WTC11 (cell line): Measurements from ENCODE around the gene USP44. TPM values are rescaled to one million over a fixed set of nuclear protein-coding genes. Genes with fewer than 3 reads are reported as not detected.
A peak's percentile ranks its signal among the peaks of the same experiment; 100 is the strongest.

ENCODE experiments used
- ATAC-seq: fragments of 200-7000 bp; cut with Tn5 transposase; 2 replicates; pipeline ENCODE4 v1.10.0; 2021; ENCODE audit warnings: mild to moderate bottlenecking, moderate library complexity
- CTCF ChIA-PET: fragments of 300-600 bp; sonication (Branson Sonifier 250); formaldehyde crosslinking; loops from one replicate; lab custom pipeline; 2021; ENCODE audit warnings: antibody characterized with exemption; lab: Charles Lee
- POLR2A ChIA-PET: fragments of 350-600 bp; sonication (Branson Sonifier 250); formaldehyde crosslinking; loops from one replicate; lab custom pipeline; 2021; ENCODE audit warnings: antibody characterized with exemption; lab: Charles Lee
- DNase-seq: peaks from one replicate; pipeline ENCODE4 v3.0.0; 2021; ENCODE audit warnings: low spot score
- H3K27ac Mint-ChIP-seq: 2 replicates; pipeline ENCODE4 v1.8.0; 2021; ENCODE audit warnings: mixed read lengths
- H3K27me3 Mint-ChIP-seq: 2 replicates; pipeline ENCODE4 v1.8.0; 2021; ENCODE audit warnings: low read depth, mild to moderate bottlenecking, moderate library complexity, mixed read lengths
- H3K36me3 Mint-ChIP-seq: 2 replicates; pipeline ENCODE4 v1.8.0; 2021; ENCODE audit warnings: mixed read lengths
- H3K4me1 Mint-ChIP-seq: 2 replicates; pipeline ENCODE4 v1.8.0; 2022; ENCODE audit warnings: mixed read lengths
- H3K4me3 Mint-ChIP-seq: 2 replicates; pipeline ENCODE4 v1.8.0; 2021; ENCODE audit warnings: mild to moderate bottlenecking, moderate library complexity, mixed read lengths
- H3K9me3 Mint-ChIP-seq: 2 replicates; pipeline ENCODE4 v1.8.0; 2021; ENCODE audit warnings: mixed read lengths
- AFF4 ChIP-seq: sonication (generic); formaldehyde crosslinking; IDR thresholded peaks from 2 replicates; pipeline ENCODE4 v1.8.1; 2023; ENCODE audit warnings: mild to moderate bottlenecking, missing genetic modification reagents, borderline replicate concordance
- ATF6 ChIP-seq: sonication (generic); formaldehyde crosslinking; IDR thresholded peaks from 2 replicates; pipeline ENCODE4 v1.8.1; 2023; ENCODE audit warnings: mild to moderate bottlenecking, missing genetic modification reagents
- ELF4 ChIP-seq: sonication (generic); formaldehyde crosslinking; IDR thresholded peaks from 2 replicates; pipeline ENCODE4 v1.8.1; 2022; ENCODE audit warnings: low read depth, mild to moderate bottlenecking, moderate library complexity, missing genetic modification reagents
- ERG ChIP-seq: fragments of 250-450 bp; sonication (Bioruptor Pico); IDR thresholded peaks from 2 replicates; pipeline ENCODE4 v1.8.0; 2021; ENCODE audit warnings: mild to moderate bottlenecking
- ESRRA ChIP-seq: sonication (generic); formaldehyde crosslinking; IDR thresholded peaks from 2 replicates; pipeline ENCODE4 v1.8.1; 2022; ENCODE audit warnings: mild to moderate bottlenecking, missing genetic modification reagents, borderline replicate concordance
- GABPB1 ChIP-seq: sonication (generic); formaldehyde crosslinking; IDR thresholded peaks from 2 replicates; pipeline ENCODE4 v1.8.1; 2023; ENCODE audit warnings: mild to moderate bottlenecking, missing genetic modification reagents
- IRF2 ChIP-seq: sonication (generic); formaldehyde crosslinking; IDR thresholded peaks from 2 replicates; pipeline ENCODE4 v1.8.0; 2022; ENCODE audit warnings: low read depth, missing genetic modification reagents, borderline replicate concordance
- NFATC4 ChIP-seq: fragments of 250-450 bp; sonication (Bioruptor Pico); IDR thresholded peaks from 2 replicates; pipeline ENCODE4 v1.9.0; 2021; ENCODE audit warnings: mild to moderate bottlenecking
- NFYB ChIP-seq: sonication (generic); formaldehyde crosslinking; conservative IDR thresholded peaks from 2 replicates; pipeline ENCODE4 v1.8.0; 2022; ENCODE audit warnings: low read depth, missing genetic modification reagents
- NR1H2 ChIP-seq: sonication (generic); formaldehyde crosslinking; IDR thresholded peaks from 2 replicates; pipeline ENCODE4 v1.9.0; 2021; ENCODE audit warnings: mild to moderate bottlenecking, moderate library complexity, missing genetic modification reagents
- NR3C1 ChIP-seq: sonication (generic); formaldehyde crosslinking; conservative IDR thresholded peaks from 2 replicates; pipeline ENCODE4 v1.8.1; 2023; ENCODE audit warnings: low read depth, mild to moderate bottlenecking, missing genetic modification reagents
- RORB ChIP-seq: fragments of 250-450 bp; sonication (Bioruptor Pico); IDR thresholded peaks from 2 replicates; pipeline ENCODE4 v1.9.0; 2021; ENCODE audit warnings: mild to moderate bottlenecking
- TEAD4 ChIP-seq: sonication (generic); formaldehyde crosslinking; IDR thresholded peaks from 2 replicates; pipeline ENCODE4 v1.8.0; 2022; ENCODE audit warnings: mild to moderate bottlenecking, missing genetic modification reagents
- ZNF232 ChIP-seq: sonication (generic); formaldehyde crosslinking; IDR thresholded peaks from 2 replicates; pipeline ENCODE4 v1.8.0; 2022; ENCODE audit warnings: mild to moderate bottlenecking, missing genetic modification reagents
- ZNF317 ChIP-seq: sonication (generic); formaldehyde crosslinking; IDR thresholded peaks from 2 replicates; pipeline ENCODE4 v1.8.1; 2023; ENCODE audit warnings: low read depth, mild to moderate bottlenecking, moderate library complexity, missing genetic modification reagents, borderline replicate concordance
- ZNF671 ChIP-seq: fragments of 250-450 bp; sonication (Bioruptor Pico); IDR thresholded peaks from 2 replicates; pipeline ENCODE4 v1.8.0; 2021; ENCODE audit warnings: mild to moderate bottlenecking
- total RNA-seq: library from RNA; stranded (reverse); gene quantifications from 3 replicates; pipeline ENCODE4 v1.2.3, GENCODE V29; 2021
- TF ChIP-seq, protein P1 (sequence below): sonication (generic); formaldehyde crosslinking; conservative IDR thresholded peaks from 2 replicates; pipeline ENCODE4 v1.8.1; 2022; ENCODE audit warnings: mild to moderate bottlenecking, missing genetic modification reagents
- TF ChIP-seq, protein P2 (sequence below): fragments of 200-600 bp; IDR thresholded peaks from 2 replicates; pipeline ENCODE4 v1.8.0; 2022; ENCODE audit warnings: antibody characterized with exemption

The USP44 gene
- total RNA-seq, 1 experiment from 2014 or later, result 93.4 TPM

GRCh38 chr12:95593266-95593871 is 42.1 kb upstream of the USP44 start:
- Mint-ChIP-seq H3K4me1 (peaks cover 19% of the 10 kb centered on the region), H3K9me3 (no peaks in the 10 kb centered on the region), H3K36me3 (no peaks in the 10 kb centered on the region), H3K27me3 (no peaks in the 10 kb centered on the region), H3K27ac (no peak overlapping the region), H3K4me3 (no peak overlapping the region)
- DNase-seq, result no peak
- CTCF ChIA-PET, result interaction anchor here (0.5 to 1.4 kb wide), 4 partner anchors 9 to 77 kb away, joined by 4 to 9 read pairs (median 4); no protein-coding TSS in a partner anchor
- no peak for TF ChIP-seq ELF4
- POLR2A ChIA-PET, result no interaction called here
- ATAC-seq, result peak; percentile 22; the same call in 1 of the 2 replicates

DNA sequence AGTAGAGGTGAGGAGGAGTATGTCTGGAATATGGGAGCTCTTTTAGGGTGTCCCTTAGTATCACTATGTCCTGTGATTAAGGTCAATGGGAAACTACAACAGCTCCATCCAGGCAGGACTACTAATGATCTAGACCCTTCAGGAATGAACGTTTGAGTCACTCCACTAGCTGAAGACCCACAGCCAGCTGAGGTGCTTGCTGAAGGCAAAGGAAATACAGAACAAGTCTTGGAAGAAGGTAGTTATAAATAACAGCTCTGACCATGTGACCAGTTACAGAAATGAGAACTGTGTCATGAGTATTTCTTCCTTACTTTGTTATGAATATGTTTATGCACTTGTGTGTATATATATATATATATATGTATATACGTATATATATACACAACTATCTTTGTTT is 40.5 kb upstream of the USP44 start:
- peaks cover 19% of the 10 kb centered on the region for H3K4me1 Mint-ChIP-seq
- ChIA-PET POLR2A (no interaction called here), CTCF (no interaction called here)
- no peaks in the 10 kb centered on the region for H3K9me3 Mint-ChIP-seq
- no peak for ATAC-seq
- no peak overlapping the region for H3K4me3 Mint-ChIP-seq
- no peak overlapping the region for H3K27ac Mint-ChIP-seq
- no peaks in the 10 kb centered on the region for H3K36me3 Mint-ChIP-seq
- TF ChIP-seq NFYB (no peak), NR3C1 (CRISPR knock-in tag) (no peak), ESRRA (CRISPR knock-in tag) (no peak), IRF2 (CRISPR knock-in tag) (no peak), ZNF232 (no peak), ZNF671 (CRISPR knock-in tag) (no peak), TEAD4 (no peak), ERG (CRISPR knock-in tag) (no peak), GABPB1 (CRISPR knock-in tag) (no peak), NR1H2 (CRISPR knock-in tag) (no peak), AFF4 (no peak), ATF6 (CRISPR knock-in tag) (no peak), RORB (CRISPR knock-in tag) (no peak), NFATC4 (no peak), ZNF317 (CRISPR knock-in tag) (no peak)
- TF ChIP-seq, protein P1, sequence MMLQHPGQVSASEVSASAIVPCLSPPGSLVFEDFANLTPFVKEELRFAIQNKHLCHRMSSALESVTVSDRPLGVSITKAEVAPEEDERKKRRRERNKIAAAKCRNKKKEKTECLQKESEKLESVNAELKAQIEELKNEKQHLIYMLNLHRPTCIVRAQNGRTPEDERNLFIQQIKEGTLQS (CRISPR knock-in tag), result no peak
- TF ChIP-seq, protein P2, sequence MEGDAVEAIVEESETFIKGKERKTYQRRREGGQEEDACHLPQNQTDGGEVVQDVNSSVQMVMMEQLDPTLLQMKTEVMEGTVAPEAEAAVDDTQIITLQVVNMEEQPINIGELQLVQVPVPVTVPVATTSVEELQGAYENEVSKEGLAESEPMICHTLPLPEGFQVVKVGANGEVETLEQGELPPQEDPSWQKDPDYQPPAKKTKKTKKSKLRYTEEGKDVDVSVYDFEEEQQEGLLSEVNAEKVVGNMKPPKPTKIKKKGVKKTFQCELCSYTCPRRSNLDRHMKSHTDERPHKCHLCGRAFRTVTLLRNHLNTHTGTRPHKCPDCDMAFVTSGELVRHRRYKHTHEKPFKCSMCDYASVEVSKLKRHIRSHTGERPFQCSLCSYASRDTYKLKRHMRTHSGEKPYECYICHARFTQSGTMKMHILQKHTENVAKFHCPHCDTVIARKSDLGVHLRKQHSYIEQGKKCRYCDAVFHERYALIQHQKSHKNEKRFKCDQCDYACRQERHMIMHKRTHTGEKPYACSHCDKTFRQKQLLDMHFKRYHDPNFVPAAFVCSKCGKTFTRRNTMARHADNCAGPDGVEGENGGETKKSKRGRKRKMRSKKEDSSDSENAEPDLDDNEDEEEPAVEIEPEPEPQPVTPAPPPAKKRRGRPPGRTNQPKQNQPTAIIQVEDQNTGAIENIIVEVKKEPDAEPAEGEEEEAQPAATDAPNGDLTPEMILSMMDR, result no peak
- no peak for DNase-seq
- H3K27me3 Mint-ChIP-seq, result no peaks in the 10 kb centered on the region
